ENCODE data around the gene ALX4. TPM values are rescaled to one million over a fixed set of nuclear protein-coding genes. Genes with fewer than 3 reads are reported as not detected.

The ALX4 gene
- total RNA-seq, 2 donors from 2014 or later = not detected

DNA sequence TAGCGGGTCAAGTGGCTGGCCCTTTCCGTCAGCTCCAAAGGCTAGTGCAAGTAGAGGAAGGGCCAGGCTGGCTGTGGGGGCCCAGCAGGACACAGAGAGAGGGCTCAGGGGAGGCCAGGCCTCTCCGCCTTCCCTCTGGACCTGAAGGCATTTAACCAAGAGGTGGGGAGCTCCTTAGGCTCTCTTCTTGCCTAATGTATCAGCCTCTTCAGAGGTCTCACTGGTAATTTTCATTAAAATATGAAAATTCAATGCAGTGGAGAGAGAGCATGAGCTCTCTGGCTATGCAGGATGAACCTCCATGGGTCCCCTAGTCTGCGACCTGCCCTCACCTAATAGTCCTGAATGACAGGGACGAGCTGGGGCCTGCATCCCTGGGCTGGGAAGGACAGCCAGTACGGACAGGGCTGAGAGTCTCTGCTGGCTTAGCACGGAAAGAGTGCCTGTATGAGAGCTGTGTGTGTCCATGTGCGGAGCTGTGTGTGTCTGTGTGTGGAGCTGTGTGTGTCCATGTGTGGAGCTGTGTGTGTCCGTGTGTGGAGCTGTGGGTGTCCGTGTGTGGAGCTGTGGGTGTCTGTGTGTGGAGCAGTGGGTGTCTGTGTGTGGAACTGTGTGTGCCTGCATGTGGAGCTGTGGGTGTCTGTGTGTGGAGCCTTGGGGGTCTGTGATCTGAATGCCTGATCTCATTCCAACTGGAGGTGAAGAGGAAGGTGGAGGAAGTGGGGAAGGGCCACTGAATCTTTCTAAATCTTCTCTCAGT lies 2.4 kb downstream of the ALX4 start:
- H3K4me3 Mint-ChIP-seq = no peak overlapping the region
- peaks cover 90% of the 10 kb centered on the region for H3K27me3 Mint-ChIP-seq (ENCODE audit: low read depth)
- H3K27ac Mint-ChIP-seq = no peak overlapping the region
- no peaks in the 10 kb centered on the region for H3K9me3 Mint-ChIP-seq
- no peak for DNase-seq
- no peak for ATAC-seq (replicated peaks in 1 of 2)
- peaks cover 34% of the 10 kb centered on the region for H3K4me1 Mint-ChIP-seq (ENCODE audit: low read depth)
- H3K36me3 Mint-ChIP-seq (ENCODE audit: insufficient read depth in 2 of 2) = no peaks in the 10 kb centered on the region

DNA sequence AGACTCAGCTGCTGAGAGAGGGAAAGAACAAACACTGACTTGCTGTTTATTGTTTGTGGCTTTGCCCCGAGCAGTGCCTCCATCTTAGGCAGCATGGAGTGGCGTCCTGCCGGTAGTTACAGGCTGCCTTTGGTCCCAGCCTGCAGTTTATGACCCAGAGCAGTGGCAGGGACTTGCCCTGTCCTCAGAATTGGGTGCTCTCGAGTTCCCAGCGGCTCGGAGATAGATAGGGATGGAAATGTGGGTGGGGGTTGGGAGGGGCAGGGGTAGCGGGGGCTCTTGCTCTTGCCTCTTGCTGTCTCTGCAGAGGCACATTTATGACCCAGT lies 3.1 kb downstream of the ALX4 start:
- Mint-ChIP-seq H3K36me3 (ENCODE audit: insufficient read depth in 2 of 2) (no peaks in the 10 kb centered on the region), H3K27ac (no peak overlapping the region), H3K9me3 (no peaks in the 10 kb centered on the region), H3K4me1 (ENCODE audit: low read depth) (peaks cover 28% of the 10 kb centered on the region), H3K4me3 (peak overlapping the region; percentile 91 to 96), H3K27me3 (ENCODE audit: low read depth) (peaks cover 90% of the 10 kb centered on the region)
- ATAC-seq (replicated peaks in 1 of 2) = no peak
- DNase-seq = no peak

DNA sequence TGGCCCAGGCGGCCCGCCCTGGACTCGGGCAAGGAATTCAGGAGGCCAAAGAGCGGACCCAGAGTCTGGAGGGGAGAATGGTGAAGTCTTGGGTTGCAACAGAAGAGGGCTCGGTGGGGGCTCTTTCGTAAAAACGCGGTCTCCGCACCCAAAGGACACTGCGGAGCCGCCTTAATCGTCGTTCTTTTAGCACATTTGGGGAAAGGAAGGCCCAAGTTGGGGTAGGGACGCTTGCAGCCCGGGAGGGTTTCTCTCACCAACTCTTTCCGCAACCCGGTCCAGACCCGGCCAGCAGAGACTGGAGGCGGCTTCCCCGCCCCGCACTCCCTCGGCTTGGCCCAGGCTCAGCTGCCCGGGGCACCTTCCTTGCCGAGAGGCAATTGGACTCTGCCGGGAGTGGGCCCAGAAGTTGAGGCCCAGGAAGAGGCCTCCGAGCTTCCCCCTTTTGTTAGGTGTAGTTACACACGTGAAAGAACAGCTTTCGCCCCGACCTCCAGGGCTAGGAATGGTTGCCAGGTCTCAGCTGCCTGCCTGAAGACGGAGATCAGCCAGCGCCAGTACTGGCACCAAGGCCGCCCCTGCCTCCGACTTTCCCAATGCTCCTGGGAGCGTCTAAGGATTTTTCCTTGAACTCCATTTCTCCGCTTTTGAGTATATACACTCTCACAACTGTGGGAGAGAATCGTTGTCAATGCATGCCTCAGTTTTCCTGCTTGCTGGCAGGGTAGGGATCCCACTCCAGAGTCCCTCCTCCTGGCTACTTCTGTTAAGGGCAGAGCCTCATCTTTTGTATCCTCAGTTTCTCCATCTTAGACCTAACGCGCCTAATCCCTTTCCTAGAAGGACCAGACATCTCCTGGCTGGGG lies 3.7 kb downstream of the ALX4 start:
- Mint-ChIP-seq H3K27ac (peak overlapping the region; percentile 55), H3K4me1 (ENCODE audit: low read depth) (peaks cover 26% of the 10 kb centered on the region), H3K36me3 (ENCODE audit: insufficient read depth in 2 of 2) (no peaks in the 10 kb centered on the region), H3K4me3 (peak overlapping the region; percentile 91 to 96), H3K9me3 (no peaks in the 10 kb centered on the region), H3K27me3 (ENCODE audit: low read depth) (peaks cover 87% of the 10 kb centered on the region)
- no peak for DNase-seq
- peak in 1 of 2 donors; percentile 24 for ATAC-seq (replicated peaks in 1 of 2)

DNA sequence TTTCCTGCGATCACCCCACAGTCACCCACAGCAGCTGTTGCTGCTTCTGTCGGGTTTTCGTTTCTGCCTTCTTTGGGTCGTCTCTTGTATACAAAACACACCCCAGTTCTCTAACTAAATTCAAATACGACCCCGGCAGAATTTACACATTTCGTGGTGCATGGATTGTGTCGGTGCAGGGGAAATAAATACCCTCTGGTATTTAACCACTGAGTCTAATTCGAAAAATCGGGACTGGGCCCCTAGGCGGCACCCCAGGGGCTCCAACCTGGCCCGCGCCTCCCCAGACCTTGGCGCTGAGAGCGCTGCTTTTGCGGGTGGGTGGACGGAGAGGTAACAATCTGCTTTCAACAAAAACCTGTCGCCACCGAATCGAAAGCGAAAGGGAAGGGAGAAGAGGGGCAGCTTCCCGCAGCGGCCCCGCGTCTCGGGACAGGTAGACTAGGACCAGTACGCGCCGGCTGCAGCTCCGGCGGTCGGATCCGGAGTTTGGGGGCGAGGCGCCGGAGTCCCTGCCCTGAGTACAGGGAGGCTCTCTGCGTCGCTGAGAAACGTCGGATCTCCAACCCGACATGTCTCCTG lies 4.4 kb downstream of the ALX4 start:
- peak overlapping the region; percentile 91 to 96 for H3K4me3 Mint-ChIP-seq
- no peaks in the 10 kb centered on the region for H3K9me3 Mint-ChIP-seq
- peaks cover 79% of the 10 kb centered on the region for H3K27me3 Mint-ChIP-seq (ENCODE audit: low read depth)
- peak overlapping the region; percentile 51 for H3K27ac Mint-ChIP-seq
- peaks cover 26% of the 10 kb centered on the region for H3K4me1 Mint-ChIP-seq (ENCODE audit: low read depth)
- no peaks in the 10 kb centered on the region for H3K36me3 Mint-ChIP-seq (ENCODE audit: insufficient read depth in 2 of 2)
- peak; percentile 49 to 50 for ATAC-seq (replicated peaks in 1 of 2)
- DNase-seq = peak; percentile 59 to 64

DNA sequence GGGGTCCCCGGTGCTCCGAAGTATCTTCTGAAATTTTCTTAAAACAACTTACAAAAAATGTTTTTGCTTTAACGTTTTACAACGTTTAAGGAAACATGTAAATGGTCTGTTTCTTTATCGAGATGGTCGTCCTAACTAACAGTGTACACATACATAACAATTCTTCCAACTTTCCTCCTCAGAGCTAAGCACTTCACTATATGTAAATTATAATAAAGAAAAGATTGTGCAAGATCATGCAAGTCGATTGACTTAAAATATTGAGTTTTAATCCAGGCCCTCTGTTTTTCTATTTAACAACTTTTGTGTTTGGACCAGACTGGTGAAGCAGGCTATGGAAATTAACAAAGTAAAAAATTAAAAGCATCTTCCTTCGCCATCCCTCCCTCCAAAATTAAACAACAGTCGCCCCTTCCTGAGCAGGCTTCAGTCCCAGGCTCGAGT lies 4.9 kb downstream of the ALX4 start:
- DNase-seq = no peak
- no peak for ATAC-seq (replicated peaks in 1 of 2)
- Mint-ChIP-seq H3K27ac (no peak overlapping the region), H3K36me3 (ENCODE audit: insufficient read depth in 2 of 2) (no peaks in the 10 kb centered on the region), H3K4me3 (peak overlapping the region; percentile 91 to 96), H3K9me3 (no peaks in the 10 kb centered on the region), H3K27me3 (ENCODE audit: low read depth) (peaks cover 74% of the 10 kb centered on the region), H3K4me1 (ENCODE audit: low read depth) (peaks cover 26% of the 10 kb centered on the region)

DNA sequence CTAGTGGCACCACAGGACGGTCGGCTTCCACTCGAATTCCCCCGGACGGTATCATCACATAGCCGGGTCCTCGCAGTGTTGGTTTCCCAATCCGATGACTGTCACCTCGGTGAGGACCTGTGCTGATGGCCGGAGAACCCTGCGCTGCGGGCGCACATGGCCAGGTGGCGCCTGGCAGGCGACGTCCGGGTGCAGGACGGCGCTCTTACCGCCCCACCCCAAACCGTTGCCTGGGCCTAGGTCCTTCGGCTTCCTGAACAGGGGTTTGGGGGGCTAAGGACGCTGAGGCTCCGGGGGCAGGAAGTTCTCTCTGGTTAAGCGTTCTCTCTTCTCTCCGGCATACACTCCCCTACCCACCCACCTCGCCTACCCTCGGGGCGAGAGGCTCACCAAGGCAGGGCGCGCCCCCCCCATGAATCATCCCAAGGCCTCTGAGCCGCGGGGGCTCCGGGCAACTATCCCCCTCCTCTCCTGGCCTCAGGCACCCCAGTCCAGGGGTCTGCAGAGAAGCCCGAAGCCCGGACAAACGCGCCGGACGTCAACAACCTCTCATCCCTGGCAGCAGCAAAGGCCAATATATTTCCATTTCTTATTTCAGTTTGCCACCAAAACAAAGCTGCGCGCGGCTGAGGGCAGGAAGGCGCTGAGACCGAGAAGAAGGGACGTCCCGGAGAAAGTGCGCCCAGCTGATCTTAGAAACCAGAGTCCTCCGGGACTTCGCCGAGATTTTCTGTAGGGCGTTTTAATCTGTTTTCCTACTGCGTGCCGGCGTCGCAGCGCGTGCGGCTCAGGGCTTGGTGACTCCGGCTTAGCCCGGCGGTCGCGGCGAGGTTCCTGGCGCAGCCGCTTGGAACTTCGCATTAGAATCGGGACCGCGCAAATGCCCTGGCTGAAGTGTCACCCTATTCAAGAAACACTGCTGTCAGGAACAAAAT lies 5.6 kb downstream of the ALX4 start:
- DNase-seq (no peak), ATAC-seq (replicated peaks in 1 of 2) (no peak)
- Mint-ChIP-seq H3K9me3 (no peaks in the 10 kb centered on the region), H3K4me3 (peak overlapping the region; percentile 91 to 96), H3K27me3 (ENCODE audit: low read depth) (peaks cover 73% of the 10 kb centered on the region), H3K36me3 (ENCODE audit: insufficient read depth in 2 of 2) (no peaks in the 10 kb centered on the region), H3K4me1 (ENCODE audit: low read depth) (peaks cover 26% of the 10 kb centered on the region), H3K27ac (no peak overlapping the region)

DNA sequence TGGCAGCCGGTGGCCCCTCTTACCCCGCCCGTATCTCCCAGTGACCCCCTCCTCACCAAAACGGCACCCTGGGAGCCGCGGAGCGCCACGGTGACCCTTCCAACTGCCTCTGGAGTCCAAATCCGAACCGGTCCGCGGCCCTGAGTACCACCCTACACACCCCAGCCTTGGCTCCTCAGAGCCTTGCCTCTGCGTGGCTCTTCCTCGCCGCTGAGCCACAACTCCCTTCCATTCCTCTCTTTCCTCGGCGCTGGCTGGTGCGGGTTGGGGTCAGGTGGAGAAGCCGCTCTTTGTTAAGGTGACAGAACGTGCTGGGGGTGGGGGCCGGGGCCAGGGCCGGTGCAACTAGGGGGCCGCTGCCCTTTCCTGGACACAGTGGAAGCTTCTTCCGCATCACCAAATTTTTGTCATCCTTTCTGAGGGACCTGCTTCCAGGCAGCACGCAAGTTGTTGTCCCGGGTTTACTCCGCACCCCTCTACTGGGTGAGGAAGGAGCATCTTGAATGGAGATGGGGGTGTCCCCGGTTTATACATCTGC lies 6.5 kb downstream of the ALX4 start:
- H3K9me3 Mint-ChIP-seq = no peaks in the 10 kb centered on the region
- H3K4me3 Mint-ChIP-seq = no peak overlapping the region
- no peaks in the 10 kb centered on the region for H3K36me3 Mint-ChIP-seq (ENCODE audit: insufficient read depth in 2 of 2)
- no peak for DNase-seq
- H3K4me1 Mint-ChIP-seq (ENCODE audit: low read depth) = peaks cover 26% of the 10 kb centered on the region
- H3K27me3 Mint-ChIP-seq (ENCODE audit: low read depth) = peaks cover 69% of the 10 kb centered on the region
- ATAC-seq (replicated peaks in 1 of 2) = no peak
- H3K27ac Mint-ChIP-seq = no peak overlapping the region

DNA sequence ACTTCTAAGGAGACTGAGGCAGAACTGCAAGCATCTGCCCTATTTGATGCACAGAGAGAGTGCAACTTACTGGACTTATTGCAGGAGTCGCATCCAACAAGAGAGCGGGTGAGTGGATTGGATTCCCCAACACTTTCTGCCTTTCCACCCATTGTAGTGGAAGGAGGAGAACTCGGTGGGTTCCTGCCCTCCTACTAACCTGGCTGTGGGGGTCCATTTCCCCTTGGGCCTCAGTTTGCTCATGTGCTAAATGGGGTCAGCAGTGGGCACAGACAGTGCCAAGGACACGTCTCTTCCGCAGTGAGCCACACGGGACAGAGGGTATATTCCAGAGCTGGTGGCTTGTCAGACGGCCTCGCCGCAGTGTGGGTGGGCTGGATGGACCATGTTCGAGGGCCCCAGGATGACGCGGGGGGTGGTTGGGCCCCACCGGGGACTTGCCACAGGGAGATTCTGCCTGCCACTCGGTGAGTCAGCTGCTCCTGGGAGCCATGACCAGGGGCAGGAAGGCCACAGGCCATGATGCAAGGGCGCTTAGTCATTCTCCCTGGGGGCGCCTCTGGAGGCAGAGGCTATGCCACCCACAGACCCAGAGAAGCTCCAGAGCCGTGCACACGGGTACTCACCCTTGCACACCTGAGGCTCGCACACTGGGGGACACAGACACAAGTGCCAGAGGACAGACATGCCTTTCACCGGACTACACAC lies 8.2 kb downstream of the ALX4 start:
- Mint-ChIP-seq H3K36me3 (ENCODE audit: insufficient read depth in 2 of 2) (no peaks in the 10 kb centered on the region), H3K4me1 (ENCODE audit: low read depth) (peaks cover 26% of the 10 kb centered on the region), H3K27me3 (ENCODE audit: low read depth) (peaks cover 60% of the 10 kb centered on the region), H3K27ac (no peak overlapping the region), H3K4me3 (no peak overlapping the region), H3K9me3 (no peaks in the 10 kb centered on the region)
- DNase-seq (peak; percentile 39 to 43), ATAC-seq (replicated peaks in 1 of 2) (peak; percentile 55 to 64)

DNA sequence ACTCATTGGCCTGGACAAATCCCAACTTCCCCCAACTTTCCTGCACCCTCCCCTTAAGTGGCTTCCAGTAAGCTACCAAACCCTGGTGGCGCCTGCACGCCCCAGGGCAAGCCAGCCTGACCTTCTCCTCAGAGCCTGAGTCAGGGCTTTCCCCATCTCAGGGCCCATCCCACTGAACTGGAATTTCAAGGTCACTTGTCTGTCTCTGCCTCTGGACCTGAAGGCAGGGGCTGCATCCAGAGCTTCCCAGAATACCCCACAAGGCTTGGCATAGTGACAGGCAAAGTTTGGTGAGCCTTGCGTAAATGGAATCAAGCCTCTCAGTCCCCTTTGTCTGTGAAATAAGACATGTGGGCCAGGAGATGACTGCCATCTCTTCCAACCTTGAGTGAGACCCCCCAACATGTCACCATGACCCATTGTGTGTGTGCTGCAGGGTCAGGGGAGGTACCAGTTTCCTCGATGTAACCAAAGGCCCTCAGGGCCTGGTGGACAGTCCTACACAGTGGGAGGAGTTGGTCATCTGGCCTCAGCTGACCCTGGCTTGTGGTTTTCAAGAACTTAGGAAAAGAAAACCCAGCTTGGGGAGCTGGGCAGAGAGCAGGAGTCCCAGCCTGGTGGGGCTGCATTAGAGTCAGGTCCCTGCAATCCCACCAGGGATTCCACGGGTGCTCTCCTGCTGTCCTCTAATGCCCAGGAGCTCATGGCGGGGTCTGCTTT lies 8.9 kb downstream of the ALX4 start:
- H3K9me3 Mint-ChIP-seq = no peaks in the 10 kb centered on the region
- H3K27me3 Mint-ChIP-seq (ENCODE audit: low read depth) = peaks cover 53% of the 10 kb centered on the region
- ATAC-seq (replicated peaks in 1 of 2) = no peak
- H3K27ac Mint-ChIP-seq = no peak overlapping the region
- H3K4me1 Mint-ChIP-seq (ENCODE audit: low read depth) = peaks cover 24% of the 10 kb centered on the region
- H3K4me3 Mint-ChIP-seq = no peak overlapping the region
- H3K36me3 Mint-ChIP-seq (ENCODE audit: insufficient read depth in 2 of 2) = no peaks in the 10 kb centered on the region
- DNase-seq = no peak

DNA sequence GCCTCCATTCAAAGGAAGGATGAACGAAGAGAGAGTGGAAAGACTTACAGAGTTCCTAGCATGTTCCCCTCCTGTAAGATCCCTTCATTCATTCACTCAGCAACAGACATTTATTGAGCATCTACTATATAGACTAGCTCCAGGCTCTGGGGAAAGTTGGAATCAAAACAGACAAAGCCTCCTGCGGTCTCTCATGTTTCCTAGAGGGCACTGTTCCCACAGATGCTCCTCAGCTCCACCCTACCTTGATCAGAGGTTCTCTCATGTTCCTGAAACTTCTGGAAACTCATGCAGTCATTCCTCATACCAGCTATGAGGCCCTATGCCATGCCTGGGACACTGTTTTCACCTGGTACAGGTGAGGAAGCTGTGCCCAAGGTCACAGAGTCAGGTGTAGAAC lies 11.1 kb downstream of the ALX4 start:
- Mint-ChIP-seq H3K4me1 (ENCODE audit: low read depth) (peaks cover 7% of the 10 kb centered on the region), H3K27ac (no peak overlapping the region), H3K36me3 (ENCODE audit: insufficient read depth in 2 of 2) (no peaks in the 10 kb centered on the region), H3K9me3 (no peaks in the 10 kb centered on the region), H3K27me3 (ENCODE audit: low read depth) (peaks cover 32% of the 10 kb centered on the region), H3K4me3 (no peak overlapping the region)
- DNase-seq (no peak), ATAC-seq (replicated peaks in 1 of 2) (no peak)

DNA sequence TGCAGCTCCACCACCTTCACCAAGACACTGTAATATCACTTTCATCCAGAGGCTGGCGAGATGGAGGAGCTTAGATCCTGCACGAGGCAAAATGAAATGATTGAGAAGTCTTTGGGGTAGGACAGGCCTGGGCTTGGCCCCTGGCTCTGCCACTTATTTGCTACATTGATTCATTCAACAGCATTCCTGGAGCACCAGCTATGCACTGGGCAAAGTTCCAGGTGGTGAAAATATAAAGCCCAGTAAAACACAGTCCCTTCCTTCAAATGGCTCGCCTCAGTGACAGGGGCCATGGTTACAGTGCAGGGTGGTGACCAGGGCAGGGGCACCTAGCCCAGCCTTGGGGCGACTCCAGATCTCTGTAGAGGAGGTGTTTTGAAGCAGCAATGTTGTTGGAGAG lies 19.7 kb downstream of the ALX4 start:
- no peaks in the 10 kb centered on the region for H3K9me3 Mint-ChIP-seq

More for the DNA sequence above, 19.7 kb downstream of the ALX4 start:
- no peak overlapping the region for H3K4me3 Mint-ChIP-seq
- no peaks in the 10 kb centered on the region for H3K4me1 Mint-ChIP-seq (ENCODE audit: low read depth)
- H3K27ac Mint-ChIP-seq = no peak overlapping the region
- H3K27me3 Mint-ChIP-seq (ENCODE audit: low read depth) = no peaks in the 10 kb centered on the region
- DNase-seq (no peak), ATAC-seq (replicated peaks in 1 of 2) (no peak)
- no peaks in the 10 kb centered on the region for H3K36me3 Mint-ChIP-seq (ENCODE audit: insufficient read depth in 2 of 2)
